Aorta (tissue), 5 donors: ENCODE measurements around the gene C1orf122. TPM values are rescaled to one million over a fixed set of nuclear protein-coding genes. Genes with fewer than 3 reads are reported as not detected.

Experiments used
- ATAC-seq: fragments of 200-7000 bp; cut with Tn5 transposase; one replicate; pipeline ENCODE4 v1.9.1; 2022; ENCODE audit warnings: moderate library complexity; ENCODE audit not compliant: low FRiP score
- DNase-seq, 2 donors: peaks; one replicate each; pipeline ENCODE4 v3.0.0-alpha.2; 2020
- H3K27ac ChIP-seq, 2 donors: one replicate each; pipeline ENCODE4 v1.5.1; 2013; ENCODE audit warnings: low read length in 2 of 2, mild to moderate bottlenecking in 2 of 2, moderate library complexity in 2 of 2, control low read depth in 1 of 2, inconsistent platforms in 1 of 2, low read depth in 1 of 2
- H3K27me3 ChIP-seq, 2 donors: one replicate each; pipeline ENCODE4 v1.6.1; 2013; ENCODE audit warnings: control low read depth in 1 of 2, low read length in 1 of 2, mild to moderate bottlenecking in 1 of 2, moderate library complexity in 1 of 2; ENCODE audit not compliant: insufficient read depth in 2 of 2, control insufficient read depth in 1 of 2
- H3K36me3 ChIP-seq, 2 donors: one replicate each; pipeline ENCODE4 v1.6.1; 2013; ENCODE audit warnings: control low read depth in 1 of 2, low read length in 1 of 2, mild to moderate bottlenecking in 1 of 2; ENCODE audit not compliant: insufficient read depth in 2 of 2, control insufficient read depth in 1 of 2
- H3K4me1 ChIP-seq, 2 donors: one replicate each; pipeline ENCODE4 v1.6.1; 2013; ENCODE audit warnings: low read length in 2 of 2, control low read depth in 1 of 2, mild to moderate bottlenecking in 1 of 2, moderate library complexity in 1 of 2; ENCODE audit not compliant: insufficient read depth in 2 of 2, control insufficient read depth in 1 of 2
- H3K4me3 ChIP-seq, 2 donors: one replicate each; pipeline ENCODE4 v1.5.1; 2013; ENCODE audit warnings: low read length in 2 of 2, control low read depth in 1 of 2, mild to moderate bottlenecking in 1 of 2
- H3K9me3 ChIP-seq: one replicate; pipeline ENCODE4 v1.6.1; 2013; ENCODE audit warnings: mild to moderate bottlenecking, low read length; ENCODE audit not compliant: control insufficient read depth
- whole genome bisulfite sequencing, 2 donors: extraction: QIAGEN DNeasy Blood & Tissue Kit; methylation state at CpG; one replicate each; pipeline ENCODE4 v1.1.7; 2013; 5-methylcytosine and 5-hydroxymethylcytosine counted together
- intact Hi-C, 2 donors: fragments of 100-400 bp; cut with DNase I; formaldehyde crosslinking; loops; one replicate each; pipeline versions ENCODE4 v1.14.2 to v1.15.0; 2022
- polyA plus RNA-seq, 2 donors: library from polyadenylated mRNA; stranded (reverse); fragments of 200-250 nt; gene quantifications; one replicate each; pipeline ENCODE4 v1.2.3, GENCODE V29; 2013
- total RNA-seq, 2 donors: library from RNA; stranded (reverse); fragmentation: NEBNext Ultra II Directional; extraction: Animal tissue kit (Norgen Biotek cat#: 25700); gene quantifications; one replicate each; pipeline ENCODE4 v1.2.1, GENCODE V29; 2021
- donor health status: healthy with polysubstance abuse.
- donor health status: Bipolar disorder and iron deficiency.
- donor health status: DM: no; HTN: no; CAD: no.
- donor health status: DM: no; HTN: no; CAD: no.
- donor health status: DM: yes; HTN: yes; CAD: no.

The C1orf122 gene
- total and polyA plus RNA-seq, 4 donors = 34.0 to 118 (median 55.3) TPM

GRCh38 chr1:37845786-37846185 is 38.2 kb downstream of the C1orf122 start:
- no peaks in the 10 kb centered on the region for H3K36me3 ChIP-seq
- ATAC-seq = no peak
- no peaks in the 10 kb centered on the region for H3K9me3 ChIP-seq
- no peaks in the 10 kb centered on the region for H3K27me3 ChIP-seq
- H3K4me3 ChIP-seq = no peak overlapping the region
- H3K4me1 ChIP-seq = peaks cover 0 to 2% of the 10 kb centered on the region in 2 donors
- intact Hi-C loops = no loop called here
- WGBS, 2 donors = 75 to 80% methylated on average over 3 of the region's 3 CpGs
- no peak overlapping the region for H3K27ac ChIP-seq
- no peak for DNase-seq

GRCh38 chr1:37846647-37847339 is 39.2 kb downstream of the C1orf122 start:
- ATAC-seq = no peak
- Histone ChIP-seq H3K4me3 (no peak overlapping the region), H3K9me3 (no peaks in the 10 kb centered on the region), H3K27me3 (no peaks in the 10 kb centered on the region), H3K4me1 (peaks cover 0 to 2% of the 10 kb centered on the region in 2 donors), H3K36me3 (no peaks in the 10 kb centered on the region), H3K27ac (no peak overlapping the region)
- intact Hi-C loops = no loop called here
- WGBS, 2 donors = 82 to 87% methylated on average over 4 of the region's 4 CpGs
- no peak for DNase-seq

GRCh38 chr1:37849480-37849879 is 41.9 kb downstream of the C1orf122 start:
- H3K27ac ChIP-seq = no peak overlapping the region
- no peak for DNase-seq
- intact Hi-C loops = no loop called here
- no peaks in the 10 kb centered on the region for H3K27me3 ChIP-seq
- H3K9me3 ChIP-seq = no peaks in the 10 kb centered on the region
- peaks cover 2 to 3% of the 10 kb centered on the region in 2 donors for H3K4me1 ChIP-seq
- no peaks in the 10 kb centered on the region for H3K36me3 ChIP-seq
- H3K4me3 ChIP-seq = no peak overlapping the region
- WGBS, 2 donors = 88 to 92% methylated on average over 3 of the region's 3 CpGs
- ATAC-seq = no peak

GRCh38 chr1:37850352-37850955 is 42.9 kb downstream of the C1orf122 start:
- WGBS, 2 donors = 89 to 90% methylated on average over 6 of the region's 6 CpGs
- no peak for ATAC-seq
- no peak overlapping the region for H3K27ac ChIP-seq
- no peak overlapping the region for H3K4me3 ChIP-seq
- H3K9me3 ChIP-seq = no peaks in the 10 kb centered on the region
- intact Hi-C loops = no loop called here
- DNase-seq = no peak
- H3K4me1 ChIP-seq = peaks cover 2 to 3% of the 10 kb centered on the region in 2 donors
- no peaks in the 10 kb centered on the region for H3K27me3 ChIP-seq
- H3K36me3 ChIP-seq = peaks cover 0 to 4% of the 10 kb centered on the region in 2 donors

GRCh38 chr1:37851262-37851661 is 43.7 kb downstream of the C1orf122 start:
- H3K27ac ChIP-seq = no peak overlapping the region
- DNase-seq (no peak), ATAC-seq (no peak)
- peaks cover 2 to 3% of the 10 kb centered on the region in 2 donors for H3K4me1 ChIP-seq
- no peaks in the 10 kb centered on the region for H3K27me3 ChIP-seq
- intact Hi-C loops = no loop called here
- no peak overlapping the region for H3K4me3 ChIP-seq
- H3K36me3 ChIP-seq = peaks cover 0 to 4% of the 10 kb centered on the region in 2 donors
- H3K9me3 ChIP-seq = no peaks in the 10 kb centered on the region

- intact Hi-C loops = no loop called here
- Histone ChIP-seq H3K4me3 (no peak overlapping the region), H3K36me3 (peaks cover 0 to 4% of the 10 kb centered on the region in 2 donors), H3K27me3 (no peaks in the 10 kb centered on the region), H3K4me1 (peaks cover 2 to 3% of the 10 kb centered on the region in 2 donors), H3K27ac (no peak overlapping the region), H3K9me3 (no peaks in the 10 kb centered on the region)
- no peak for DNase-seq
- no peak for ATAC-seq
- 76 to 86% methylated on average over 2 of the region's 2 CpGs for WGBS, 2 donors
Measured at GRCh38 chr1:37851782-37852210, 44.2 kb downstream of the C1orf122 start.

- H3K4me1 ChIP-seq = peaks cover 2 to 3% of the 10 kb centered on the region in 2 donors
- ATAC-seq = no peak
- intact Hi-C loops = no loop called here
Measured at GRCh38 chr1:37853157-37853556, 45.6 kb downstream of the C1orf122 start.

GRCh38 chr1:37854406-37854805 is 46.8 kb downstream of the C1orf122 start:
- DNase-seq (no peak), ATAC-seq (no peak)
- no peak overlapping the region for H3K27ac ChIP-seq
- intact Hi-C loops = no loop called here
- no peaks in the 10 kb centered on the region for H3K27me3 ChIP-seq
- no peaks in the 10 kb centered on the region for H3K9me3 ChIP-seq
- H3K4me1 ChIP-seq = peaks cover 2 to 3% of the 10 kb centered on the region in 2 donors
- 96 to 97% methylated on average over 6 of the region's 6 CpGs for WGBS, 2 donors
- peaks cover 0 to 6% of the 10 kb centered on the region in 2 donors for H3K36me3 ChIP-seq
- no peak overlapping the region for H3K4me3 ChIP-seq

More at GRCh38 chr1:37853157-37853556, 45.6 kb downstream of the C1orf122 start:
- H3K27ac ChIP-seq = no peak overlapping the region
- no peak for DNase-seq
- no peaks in the 10 kb centered on the region for H3K27me3 ChIP-seq
- H3K9me3 ChIP-seq = no peaks in the 10 kb centered on the region
- no peak overlapping the region for H3K4me3 ChIP-seq
- H3K36me3 ChIP-seq = peaks cover 0 to 6% of the 10 kb centered on the region in 2 donors
